GM18907 (cell line): ENCODE results near the gene PTGES3.
A peak's percentile ranks its signal among the peaks of the same experiment; 100 is the strongest.

Source experiments
- ATAC-seq: cut with Tn5 transposase; IDR thresholded peaks from one replicate; pipeline ENCODE4 v1.9.1; 2021; ENCODE audit warnings: mild to moderate bottlenecking, moderate library complexity; ENCODE audit not compliant: unreplicated experiment

Gene PTGES3

GRCh38 chr12:56631790-56632700, 56.0 kb downstream of the PTGES3 start:
- peak; percentile 16 for ATAC-seq

- peak; percentile 54 for ATAC-seq
Observed at GRCh38 chr12:56630180-56630632, 57.9 kb downstream of the PTGES3 start, which contains the start of gene BAZ2A. Gene BAZ2A, minus strand, starts transcription at chr12:56630326. Its CDS starts 12,796 bp downstream, at chr12:56617530.

- peak; percentile 11 for ATAC-seq
Observed at GRCh38 chr12:56629459-56630179, 58.5 kb downstream of the PTGES3 start.

- peak; percentile 32 for ATAC-seq
Observed at GRCh38 chr12:56628671-56629458, 59.2 kb downstream of the PTGES3 start.

- no peak for ATAC-seq
Observed at GRCh38 chr12:56626701-56627100, 61.4 kb downstream of the PTGES3 start.

GRCh38 chr12:56622535-56622934, 65.5 kb downstream of the PTGES3 start:
- ATAC-seq = no peak

- ATAC-seq = no peak
Observed at GRCh38 chr12:56616925-56617324, 71.2 kb downstream of the PTGES3 start.

- no peak for ATAC-seq
Observed at GRCh38 chr12:56616244-56616643, 71.8 kb downstream of the PTGES3 start.

- no peak for ATAC-seq
Observed at GRCh38 chr12:56614627-56615026, 73.5 kb downstream of the PTGES3 start.
